H1 (cell line): ENCODE measurements around the gene CD200. TPM values are rescaled to one million over a fixed set of nuclear protein-coding genes. Genes with fewer than 3 reads are reported as not detected.

Experiments
- BCL11A ChIP-seq, 2 experiments: IDR thresholded peaks; one replicate each; pipeline ENCODE4 v1.6.1; 2011; ENCODE audit warnings: low read depth in 2 of 2, low read length in 2 of 2, mild to moderate bottlenecking in 2 of 2
- FOSL1 ChIP-seq: IDR thresholded peaks from 2 replicates; pipeline ENCODE4 v1.6.1; 2011; ENCODE audit warnings: mild to moderate bottlenecking, low read depth, low read length, moderate library complexity; ENCODE audit not compliant: insufficient read depth
- KDM5A ChIP-seq: fragments of 200-600 bp; IDR thresholded peaks from 2 replicates; pipeline ENCODE4 v1.7.1; 2012; ENCODE audit warnings: mild to moderate bottlenecking, low read length, inconsistent platforms, mixed read lengths
- ZNF274 ChIP-seq: IDR thresholded peaks from 2 replicates; pipeline ENCODE4 v1.7.0; 2012; ENCODE audit warnings: low read length, borderline replicate concordance; ENCODE audit errors: extremely low read depth
- polyA plus RNA-seq, 7 experiments: library from polyadenylated mRNA; depleted of rRNA in 3 of 7; stranded (reverse) in 5 of 7; unstranded in 2 of 7; fragments of >200 nt in 5 of 7; fragments of 200-250 nt in 2 of 7; gene quantifications; 1 replicate in 5 of 7; 2 replicates in 1 of 7; 4 replicates in 1 of 7; pipeline versions ENCODE4 v1.2.1 to v1.2.3, GENCODE V29; 2011 to 2013; ENCODE audit warnings: missing spikeins in 2 of 7, mixed read lengths in 2 of 7
- total RNA-seq: library from RNA; stranded (reverse); fragmentation: NEBNext Ultra II Directional; extraction: Animal tissue kit (Norgen Biotek cat#: 25700); gene quantifications from 2 replicates; pipeline ENCODE4 v1.2.1, GENCODE V29; 2021

Gene CD200
- total and polyA plus RNA-seq, 2 of the 8 experiments (the other 6 are each of a cell fraction or from before 2014, with no cell fraction given), result 45.8 to 50.2 TPM

GRCh38 chr3:112411425-112411824 is 78.5 kb downstream of the CD200 start (continued):
- TF ChIP-seq FOSL1 (no peak), KDM5A (no peak), ZNF274 (no peak), BCL11A (IDR thresholded peaks at IDR 0.05; ENCODE audit: low read depth in 2 of 2, low read length in 2 of 2) (no peak)

Other genes with a start within 250 kb of the CD200 start
- 13.1 and 13.2 TPM in 2 replicates for gene C3orf52, start 246.8 kb upstream of the CD200 start, total RNA-seq
- gene C3orf52, start 246.8 kb upstream of the CD200 start, polyA plus RNA-seq (2011; rRNA removed), result 8.0 and 9.7 TPM in 2 replicates
- gene GCSAM, start 199.9 kb upstream of the CD200 start, total RNA-seq, result not detected in 2 replicates
- gene GCSAM, start 199.9 kb upstream of the CD200 start, polyA plus RNA-seq (2011; rRNA removed), result not detected in 2 replicates
- gene SLC9C1, start 38.9 kb upstream of the CD200 start, total RNA-seq, result 0.24 and 1.1 TPM in 2 replicates
- 0.06 and 0.15 TPM in 2 replicates for gene SLC9C1, start 38.9 kb upstream of the CD200 start, polyA plus RNA-seq (2011; rRNA removed)
- not detected in 2 replicates for gene BTLA, start 166.3 kb downstream of the CD200 start, total RNA-seq
- not detected in 2 replicates for gene BTLA, start 166.3 kb downstream of the CD200 start, polyA plus RNA-seq (2011; rRNA removed)
- 54.9 and 55.3 TPM in 2 replicates for gene ATG3, start 228.8 kb downstream of the CD200 start, total RNA-seq
- 27.3 and 27.6 TPM in 2 replicates for gene ATG3, start 228.8 kb downstream of the CD200 start, polyA plus RNA-seq (2011; rRNA removed)
- gene SLC35A5, start 228.9 kb downstream of the CD200 start, total RNA-seq, result 30.5 and 36.5 TPM in 2 replicates
- gene SLC35A5, start 228.9 kb downstream of the CD200 start, polyA plus RNA-seq (2011; rRNA removed), result 21.8 and 38.6 TPM in 2 replicates